HG02970 (cell line): ENCODE measurements around the gene SPRED2.

Experiments
- ATAC-seq: cut with Tn5 transposase; IDR thresholded peaks from one replicate; pipeline ENCODE4 v1.9.1; 2021; ENCODE audit warnings: mild to moderate bottlenecking, moderate library complexity, moderate number of reproducible peaks; ENCODE audit not compliant: unreplicated experiment, low FRiP score

Gene SPRED2

DNA sequence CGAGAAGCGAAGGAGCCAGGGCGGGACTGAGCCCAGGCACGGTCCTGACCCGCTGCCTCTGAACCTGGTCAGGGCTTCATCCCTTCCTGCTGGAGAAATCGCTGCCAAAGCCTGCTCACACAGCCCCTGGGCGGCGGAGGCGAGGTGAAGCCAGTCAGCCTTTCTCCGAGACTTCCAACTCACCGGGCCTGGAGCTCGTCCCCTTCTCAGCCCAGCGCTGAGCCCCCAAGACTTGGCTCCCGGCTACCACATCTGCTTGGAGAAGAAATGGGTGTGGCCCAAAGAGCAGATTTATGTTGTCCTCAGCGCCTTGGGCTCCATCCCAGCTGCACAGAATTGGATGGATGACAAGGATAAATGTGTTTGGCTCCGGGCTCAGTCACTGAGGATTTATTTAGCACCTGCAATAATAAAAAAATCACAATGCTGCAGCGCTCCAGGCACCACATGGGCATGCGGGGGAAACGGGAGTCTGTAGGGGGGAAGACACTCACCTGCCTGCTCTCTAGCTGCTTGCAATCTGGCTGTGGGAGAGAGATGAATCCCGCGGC, 139.9 kb downstream of the SPRED2 start:
- ATAC-seq: no peak

DNA sequence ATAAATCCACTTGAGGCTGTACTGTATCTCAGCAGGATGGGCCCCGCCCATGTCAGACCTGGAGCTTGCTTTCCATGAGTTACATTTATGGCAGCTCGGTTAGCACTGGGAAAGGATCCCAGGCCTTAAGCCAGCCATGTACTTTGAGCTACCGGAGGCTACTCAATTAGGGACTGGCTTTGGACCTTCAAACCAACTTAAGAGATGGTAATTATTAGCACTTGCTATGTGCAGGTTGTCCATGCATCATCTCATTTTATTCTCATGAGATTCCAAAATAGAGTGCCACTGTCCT, 140.3 kb downstream of the SPRED2 start:
- ATAC-seq: no peak

DNA sequence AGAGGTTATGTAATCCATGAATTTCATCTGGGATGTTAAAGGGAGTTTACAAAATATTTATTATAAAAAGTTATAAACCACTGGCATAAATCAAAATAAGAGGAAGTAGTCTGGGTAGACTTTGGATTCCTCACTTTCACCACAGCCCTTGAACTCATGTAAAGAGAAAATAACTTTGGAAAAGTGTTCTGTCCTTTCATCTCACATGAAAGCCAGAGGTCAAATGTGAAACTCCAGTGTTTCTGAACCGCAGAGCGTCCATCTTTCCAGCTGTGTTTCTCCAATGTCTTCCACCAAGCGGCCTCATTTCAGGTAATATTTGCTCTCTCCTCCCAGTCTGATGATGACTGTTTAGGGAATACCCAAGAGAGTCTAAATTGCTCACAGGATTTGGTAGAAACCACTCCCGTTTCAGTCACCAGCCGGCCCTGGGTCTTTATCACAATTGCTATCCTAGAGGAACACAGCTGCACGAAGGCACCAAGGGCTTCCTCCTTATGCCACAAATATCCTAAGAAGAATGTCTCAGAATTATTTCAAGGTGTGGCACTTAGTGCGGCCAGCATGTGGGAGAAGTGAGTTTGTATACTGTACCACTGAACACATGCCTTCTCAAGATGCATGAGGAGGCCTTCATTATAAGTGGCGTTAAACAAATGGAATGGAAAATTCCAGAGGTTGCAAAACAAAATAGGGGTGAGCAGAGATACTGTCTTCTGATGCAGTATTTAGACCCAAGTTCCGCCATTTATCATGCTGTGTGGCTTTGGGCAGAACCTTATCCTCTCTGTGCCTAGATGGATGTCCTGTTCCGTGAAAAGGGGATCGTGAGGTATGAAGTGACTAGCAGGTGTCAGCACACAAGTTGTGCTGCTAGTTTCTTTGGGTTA, 140.9 kb downstream of the SPRED2 start:
- ATAC-seq: no peak

DNA sequence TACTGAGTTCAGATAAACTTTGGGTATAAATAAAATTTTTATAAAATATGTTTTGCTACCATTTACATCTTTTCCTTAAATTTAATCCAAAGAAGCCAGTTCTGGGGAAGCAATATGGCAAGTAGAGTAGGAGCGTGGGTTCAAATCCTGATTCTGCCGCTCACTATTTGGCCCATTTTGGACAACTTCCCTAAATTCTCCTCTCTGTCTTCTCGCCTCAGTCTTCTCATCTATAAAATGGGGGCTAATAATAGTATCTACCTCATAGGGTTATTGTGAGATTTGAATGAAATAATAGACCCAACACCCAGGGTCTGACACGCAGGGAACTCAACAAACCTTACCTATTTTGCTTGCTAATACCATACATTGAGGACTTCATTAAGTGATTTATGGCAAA, 145.0 kb downstream of the SPRED2 start:
- ATAC-seq: no peak

DNA sequence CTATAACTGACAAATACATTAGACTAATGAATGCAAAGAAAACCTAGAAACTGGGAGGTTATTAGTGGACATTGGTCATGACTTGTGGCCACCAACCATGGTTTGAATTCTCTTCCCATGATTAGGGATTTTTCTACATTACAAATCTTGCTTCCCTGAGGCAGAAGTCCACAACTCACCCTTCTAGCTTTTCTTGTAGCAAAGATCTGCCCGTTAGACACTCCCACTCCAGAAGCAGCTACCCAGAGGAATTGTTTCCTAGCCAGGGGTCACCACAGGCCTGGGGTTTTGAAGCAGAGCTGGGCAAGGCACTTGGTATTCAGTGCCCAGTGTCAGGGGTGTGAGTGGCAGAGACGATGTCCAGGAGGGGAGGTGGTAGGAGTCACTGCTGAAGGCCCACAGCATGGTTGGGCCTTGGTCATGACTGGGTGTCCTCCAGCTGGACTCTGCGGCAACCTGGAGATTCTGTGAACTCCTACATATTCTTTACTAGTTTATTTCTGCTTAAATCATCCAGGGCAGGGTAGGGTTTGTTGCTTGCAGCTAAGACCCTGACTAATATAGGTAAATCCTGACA, 149.8 kb downstream of the SPRED2 start:
- no peak for ATAC-seq

DNA sequence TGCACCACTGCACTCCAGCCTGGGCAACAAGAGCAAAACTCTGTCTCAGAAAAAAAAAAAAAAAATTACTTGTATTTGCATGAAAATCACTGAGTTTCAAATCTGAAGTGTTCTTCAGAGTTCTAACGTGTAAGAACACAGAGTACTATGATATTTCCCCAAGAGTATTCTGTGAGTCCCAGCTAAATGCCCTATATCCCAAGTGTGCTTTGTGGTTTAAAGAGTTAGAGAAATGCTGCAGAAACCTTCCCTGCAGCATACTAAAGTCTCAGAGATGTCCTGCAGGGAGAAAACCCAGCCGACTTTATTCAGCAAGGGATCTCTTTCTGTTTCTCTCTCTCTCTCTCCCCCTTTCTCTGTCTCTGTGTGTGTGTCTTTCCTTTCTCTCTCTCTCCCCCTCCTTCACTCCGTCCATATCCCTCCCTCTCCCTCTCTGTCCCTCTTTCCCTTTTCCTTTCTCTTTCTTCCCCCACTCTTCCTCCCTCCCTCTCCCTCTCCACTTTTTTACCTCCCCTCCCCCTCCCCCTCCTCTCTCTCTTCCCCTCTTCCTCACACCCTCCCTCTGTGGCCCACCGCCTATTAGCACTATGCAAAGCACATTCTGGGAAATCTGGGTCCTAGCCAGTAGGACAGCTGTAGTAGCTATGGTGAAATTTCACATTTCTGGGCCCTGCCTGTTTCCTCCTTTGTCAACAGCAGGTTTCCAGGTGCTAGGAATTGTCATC, 150.6 kb downstream of the SPRED2 start:
- ATAC-seq: no peak

DNA sequence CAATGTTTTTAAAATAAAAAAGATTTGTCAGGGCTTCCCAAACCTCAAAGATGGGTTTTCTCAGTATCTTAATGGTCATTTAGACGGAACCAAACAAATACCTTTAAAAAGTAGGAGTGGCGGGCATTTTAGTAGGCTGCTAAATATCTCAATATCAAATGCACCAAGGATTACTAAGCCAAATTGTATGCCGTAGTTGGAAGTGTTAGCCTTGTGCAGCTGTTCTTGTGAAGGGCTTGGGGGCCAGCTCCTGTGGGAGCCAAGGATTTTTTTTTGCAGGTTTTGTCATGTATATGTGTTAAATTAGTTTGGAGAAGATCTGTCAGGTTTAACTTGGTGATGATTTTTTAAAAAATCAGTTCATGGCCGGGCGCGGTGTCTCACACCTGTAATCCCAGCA, 152.6 kb downstream of the SPRED2 start:
- ATAC-seq: no peak

DNA sequence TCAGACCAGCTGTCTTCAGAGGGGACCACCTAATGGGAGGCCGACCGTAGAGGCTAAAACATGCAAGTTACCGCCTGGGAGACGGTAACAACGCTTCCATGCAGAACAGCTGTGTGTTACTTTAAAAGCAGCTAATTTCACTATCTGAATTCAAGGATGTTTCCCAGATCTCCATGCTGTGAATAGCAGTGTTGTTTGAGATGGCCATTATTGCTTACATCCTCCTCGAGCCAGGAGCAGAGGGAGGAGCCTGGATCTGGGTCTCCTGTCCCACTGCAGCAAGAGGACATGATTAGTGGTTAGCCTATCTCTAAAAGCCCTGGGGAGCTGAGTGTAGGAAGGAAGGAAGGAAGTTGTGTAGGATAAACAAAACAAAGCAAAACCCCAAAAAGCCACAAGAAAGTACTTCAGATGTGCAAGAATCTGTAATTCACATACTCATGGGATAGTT, 153.8 kb downstream of the SPRED2 start:
- ATAC-seq: no peak

DNA sequence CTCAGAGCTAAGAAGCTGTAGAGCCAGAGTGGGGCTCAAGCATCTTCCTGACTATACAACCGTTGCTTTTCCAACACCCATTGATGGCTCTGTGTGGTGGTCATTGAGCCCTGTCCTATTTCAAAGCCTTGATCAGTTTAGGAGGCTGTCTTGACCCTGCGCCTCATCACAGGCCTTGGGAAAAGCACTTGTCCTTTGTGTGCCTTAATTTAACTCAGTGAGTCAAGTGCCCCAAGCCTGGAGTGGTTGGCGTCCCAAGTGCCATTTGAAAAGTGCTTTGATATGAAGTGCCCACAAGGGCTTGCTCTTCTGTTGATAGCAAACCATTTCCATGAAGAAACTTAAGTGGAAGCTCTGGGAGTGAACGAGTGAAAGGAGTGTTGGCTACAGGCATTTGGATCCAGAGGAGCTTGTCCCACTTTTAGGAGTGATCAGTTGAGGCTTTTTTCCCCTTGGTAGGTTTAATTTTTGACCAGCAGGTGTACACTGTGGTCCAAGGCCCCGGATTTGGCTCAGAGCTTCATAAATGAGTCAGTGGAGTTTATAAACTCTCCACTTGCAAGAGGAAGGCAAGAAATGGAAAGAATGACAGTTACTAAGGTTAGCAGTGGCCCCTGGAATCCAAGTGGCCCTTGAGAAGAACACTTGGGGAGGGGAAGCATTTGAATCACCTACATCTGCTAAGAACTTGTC, 154.5 kb downstream of the SPRED2 start:
- no peak for ATAC-seq

DNA sequence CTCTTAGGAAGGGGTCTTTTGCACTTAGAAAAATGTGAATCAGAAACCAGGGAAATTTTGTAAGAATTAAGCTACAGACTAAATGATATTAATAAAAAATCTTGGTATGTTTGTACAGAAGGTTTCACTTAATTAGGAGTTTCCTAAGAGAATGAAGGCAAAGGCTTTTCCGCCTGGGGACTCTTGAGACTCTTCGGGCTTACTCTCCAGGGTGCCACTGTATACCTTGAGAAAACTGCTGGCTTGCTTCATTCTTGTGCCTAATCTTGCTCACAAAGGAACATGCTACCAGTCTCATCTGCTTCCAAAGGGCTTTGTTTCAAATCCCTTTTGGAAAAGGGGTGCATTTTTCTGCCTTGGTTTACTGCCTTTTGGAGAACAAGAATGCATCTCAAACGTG, 155.3 kb downstream of the SPRED2 start:
- no peak for ATAC-seq

DNA sequence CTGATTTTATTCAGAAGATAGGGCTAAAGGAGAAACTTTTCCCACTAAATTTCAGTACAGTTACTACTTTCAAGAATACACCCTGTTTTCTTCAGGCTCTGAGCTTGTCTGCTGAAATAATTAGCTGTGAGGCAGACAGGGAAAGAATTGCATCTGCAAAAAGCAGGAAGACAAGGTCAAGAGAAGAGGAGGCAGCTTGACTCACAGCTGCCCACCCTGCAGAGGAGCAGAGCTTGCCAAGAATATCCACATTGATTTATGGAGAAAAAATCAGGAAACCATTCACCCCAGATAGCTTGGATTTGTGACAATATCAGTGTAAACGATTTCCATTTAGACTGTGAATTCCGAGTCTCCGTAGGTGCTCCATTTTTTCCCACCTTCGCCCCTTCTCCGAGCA, 155.8 kb downstream of the SPRED2 start:
- no peak for ATAC-seq

DNA sequence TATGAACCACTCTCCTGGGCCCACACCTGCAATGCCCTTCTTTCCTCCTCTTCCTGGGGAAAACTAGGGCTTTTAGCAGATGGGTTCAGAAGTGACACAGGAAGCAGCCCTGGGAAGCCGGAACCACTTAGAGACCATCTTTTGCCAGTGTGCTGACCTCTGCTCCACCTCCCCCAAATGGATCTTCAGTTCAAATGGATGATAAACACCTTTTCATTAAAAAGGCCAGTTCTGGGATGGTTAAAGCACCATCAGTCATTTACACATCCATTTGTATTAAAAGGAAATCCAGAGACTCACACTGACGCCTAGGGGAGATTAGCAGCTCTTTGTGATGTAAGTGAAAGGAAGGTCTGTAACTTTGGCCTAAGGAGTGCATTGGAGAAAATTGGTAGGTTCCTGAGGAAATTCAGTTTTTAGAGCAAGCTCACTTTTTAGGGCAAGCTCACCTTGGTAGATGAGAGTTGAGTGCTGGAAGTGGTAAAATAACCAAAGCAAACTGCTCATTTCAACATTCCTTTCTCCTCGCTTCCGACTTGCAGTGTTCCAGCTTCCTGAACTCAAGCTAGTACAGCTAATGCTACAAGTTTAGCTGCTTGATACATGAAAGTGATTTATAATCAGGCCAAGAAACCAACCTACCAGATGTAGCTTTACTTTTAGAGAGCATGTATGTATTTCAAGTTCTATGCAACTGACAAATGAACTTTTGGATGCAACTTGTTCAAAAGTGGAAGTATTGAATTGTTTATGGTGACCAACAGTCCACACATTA, 157.1 kb downstream of the SPRED2 start:
- no peak for ATAC-seq

DNA sequence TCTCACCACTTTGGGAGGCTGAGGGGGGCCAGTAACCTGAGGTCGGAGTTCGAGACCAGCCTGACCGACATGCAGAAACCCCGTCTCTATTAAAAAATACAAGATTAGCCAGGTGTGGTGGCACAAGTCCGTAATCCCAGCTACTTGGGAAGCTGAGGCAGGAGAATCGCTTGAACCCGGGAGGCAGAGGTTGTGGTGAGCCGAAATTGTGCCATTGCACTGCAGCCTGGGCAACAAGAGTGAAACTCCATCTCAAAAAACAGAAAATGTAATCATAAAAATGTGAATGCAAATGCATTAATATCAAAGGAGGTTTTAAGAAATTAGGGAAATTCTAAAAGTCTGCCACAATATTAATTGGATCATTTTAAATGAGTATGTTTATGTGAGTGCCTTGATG, 159.1 kb downstream of the SPRED2 start:
- no peak for ATAC-seq

DNA sequence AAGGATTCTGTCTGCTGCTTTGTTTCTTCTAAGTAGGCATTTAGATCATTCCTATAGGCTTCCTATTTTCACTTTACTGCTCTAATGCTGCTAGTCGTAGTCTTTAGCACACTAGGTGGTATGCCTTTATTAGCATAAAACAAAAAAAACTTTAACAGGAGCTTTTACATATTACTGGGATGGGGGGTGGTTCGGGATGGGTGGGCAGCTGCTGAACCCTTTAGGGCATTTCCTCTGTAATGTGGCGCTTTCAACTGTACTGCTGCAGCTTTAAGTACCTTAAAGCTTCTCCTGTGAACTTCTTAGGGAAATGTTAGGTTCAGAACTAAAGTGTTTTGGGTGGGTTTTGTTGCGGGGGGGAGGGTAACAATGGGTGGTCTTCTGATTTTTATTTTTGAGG, 163.4 kb downstream of the SPRED2 start:
- no peak for ATAC-seq

DNA sequence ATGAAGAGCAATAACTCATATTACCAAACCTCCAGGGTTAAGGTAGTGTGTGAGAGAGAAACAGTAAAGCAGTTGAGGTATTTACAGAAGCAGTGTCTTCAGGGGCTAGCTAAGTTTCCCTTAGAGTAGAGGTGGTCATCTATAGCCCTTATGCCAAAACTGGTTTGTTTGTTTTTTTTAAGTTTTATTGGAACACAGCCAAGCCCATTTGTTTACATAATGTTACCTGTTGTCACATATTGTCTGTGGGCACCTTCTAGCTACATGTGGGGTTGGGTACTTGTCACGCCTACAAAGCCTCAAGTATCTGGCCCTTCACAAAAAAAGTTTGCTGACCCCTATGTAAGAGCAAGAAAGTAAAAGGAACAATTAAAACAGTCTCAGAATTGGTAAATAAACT, 165.4 kb downstream of the SPRED2 start:
- ATAC-seq: no peak

DNA sequence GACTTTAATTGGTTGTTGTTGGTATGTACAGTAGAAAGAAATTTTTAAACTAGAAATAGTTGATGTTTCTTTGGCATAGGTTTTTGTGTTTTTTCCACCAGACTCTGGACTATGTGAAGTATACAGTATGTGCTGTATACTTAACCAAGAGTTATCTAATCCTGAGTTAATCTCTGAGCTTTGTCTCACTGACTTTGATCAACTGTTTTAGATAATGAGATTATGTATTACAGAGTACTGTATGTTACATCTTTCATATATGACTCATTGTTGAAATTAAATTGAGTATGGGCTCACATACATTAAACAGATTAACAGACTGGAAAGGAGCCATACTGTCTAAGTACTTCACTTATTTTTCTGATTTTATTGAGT, 166.7 kb downstream of the SPRED2 start:
- ATAC-seq: no peak

DNA sequence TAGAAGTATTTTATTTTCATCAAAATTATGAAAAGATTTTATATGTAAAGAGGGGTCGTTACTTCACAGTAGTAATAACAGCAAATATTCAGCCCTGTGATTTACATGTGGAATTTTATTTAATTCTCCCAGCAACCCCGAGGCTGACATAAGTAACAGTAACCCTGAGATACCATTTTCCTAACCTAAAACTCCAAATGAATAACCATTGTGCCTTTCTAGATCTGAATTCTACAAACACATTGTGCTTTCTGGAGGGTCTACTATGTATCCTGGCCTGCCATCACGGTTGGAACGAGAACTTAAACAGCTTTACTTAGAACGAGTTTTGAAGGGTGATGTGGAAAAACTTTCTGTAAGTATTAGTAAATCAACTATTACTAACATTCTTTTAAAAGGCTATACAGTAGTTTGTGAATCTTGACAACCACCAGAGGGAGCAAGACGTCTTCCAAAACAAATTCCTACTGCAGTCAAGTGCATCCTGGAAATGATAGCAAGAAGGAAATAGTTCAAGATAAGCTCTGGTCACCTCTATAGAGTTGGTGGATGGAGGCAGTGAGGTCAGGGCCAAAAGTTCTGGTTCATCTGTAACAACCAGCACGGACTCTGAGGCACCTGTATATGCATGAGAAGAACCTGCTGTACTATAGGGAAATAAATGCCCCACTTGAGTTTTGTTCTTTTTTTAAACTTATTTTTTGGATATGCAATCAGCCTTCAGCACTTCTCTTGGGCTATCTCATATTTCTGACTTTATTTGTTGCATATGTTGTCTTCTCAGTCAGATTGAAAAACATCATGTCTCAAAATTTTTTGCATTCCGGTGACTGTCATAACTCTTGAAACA, 167.4 kb downstream of the SPRED2 start:
- no peak for ATAC-seq

DNA sequence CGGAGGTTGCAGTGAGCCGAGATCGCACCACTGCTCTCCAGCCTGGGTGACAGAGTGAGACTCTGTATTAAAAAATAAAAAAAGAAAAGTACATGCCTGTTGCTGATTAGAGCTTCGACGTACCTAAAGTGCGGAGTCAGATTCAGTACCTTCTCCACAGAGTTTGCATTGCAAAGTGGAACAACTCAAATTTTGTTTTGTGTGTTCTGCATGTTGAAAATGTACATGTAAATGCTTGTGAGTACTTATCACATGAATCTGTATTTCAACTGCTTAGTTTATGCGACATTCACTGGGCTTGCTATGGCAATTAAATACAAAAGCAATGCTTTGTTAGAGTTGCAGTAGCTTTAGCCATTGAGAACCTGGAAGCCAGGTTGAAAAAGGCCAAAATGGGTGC, 168.4 kb downstream of the SPRED2 start:
- no peak for ATAC-seq

DNA sequence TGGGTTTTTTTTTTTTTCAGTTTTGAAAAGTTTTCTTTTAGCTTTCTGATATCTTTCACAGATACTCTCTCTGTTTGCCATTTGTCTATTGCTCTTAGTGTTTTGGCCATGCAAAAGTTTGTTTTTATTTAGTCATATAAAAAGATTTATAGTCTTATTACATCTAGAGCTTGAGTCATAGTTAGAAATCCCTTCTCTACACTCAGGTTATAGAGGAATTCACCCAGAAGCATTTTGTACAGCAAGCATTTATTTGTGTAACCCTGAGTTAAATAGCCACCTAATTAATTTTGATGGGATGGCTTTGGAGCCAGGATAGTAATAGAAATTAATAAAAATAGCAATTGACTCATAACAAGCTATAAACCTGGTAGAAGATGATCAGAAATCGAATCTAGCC, 169.1 kb downstream of the SPRED2 start:
- no peak for ATAC-seq
